Keratinocyte (primary cell): Measurements from ENCODE around the gene PRELID1. TPM values are rescaled to one million over a fixed set of nuclear protein-coding genes. Genes with fewer than 3 reads are reported as not detected.

Source experiments
- DNase-seq: peaks from one replicate; pipeline ENCODE4 v3.0.0-alpha.2; 2011; ENCODE audit warnings: low read depth, missing footprints, low spot score
- FAIRE-seq: peaks from 2 replicates; lab custom pipeline; 2011; peaks lifted over from hg19 to GRCh38; lab: Jason Lieb, UNC
- H2AFZ ChIP-seq: 2 replicates; pipeline ENCODE4 v1.6.0; 2012; ENCODE audit warnings: low read length, control low read depth, inconsistent platforms; ENCODE audit not compliant: control insufficient read depth
- H3K27ac ChIP-seq: 2 replicates; pipeline ENCODE4 v1.5.1; 2011; ENCODE audit warnings: low read length; ENCODE audit not compliant: control insufficient read depth, insufficient read depth
- H3K27me3 ChIP-seq: 3 replicates; pipeline ENCODE4 v1.6.0; 2011; ENCODE audit warnings: low read length; ENCODE audit not compliant: control insufficient read depth, insufficient read depth; ENCODE audit errors: extremely low read depth
- H3K36me3 ChIP-seq, 2 experiments: 2 replicates in 1 of 2; 3 replicates in 1 of 2; pipeline ENCODE4 v1.5.1; 2011; ENCODE audit warnings: low read length in 2 of 2, mild to moderate bottlenecking in 1 of 2; ENCODE audit not compliant: control insufficient read depth in 2 of 2, insufficient read depth in 2 of 2; ENCODE audit errors: extremely low read depth in 1 of 2
- H3K4me1 ChIP-seq: 3 replicates; pipeline ENCODE4 v1.5.1; 2011; ENCODE audit warnings: low read length; ENCODE audit not compliant: control insufficient read depth, insufficient read depth; ENCODE audit errors: extremely low read depth
- H3K4me2 ChIP-seq: 3 replicates; pipeline ENCODE4 v1.6.0; 2011; ENCODE audit warnings: low read depth, low read length; ENCODE audit not compliant: control insufficient read depth, insufficient read depth; ENCODE audit errors: extremely low read depth
- H3K4me3 ChIP-seq, 3 experiments: fragments of 200-600 bp in 1 of 3; sonication (generic) in 1 of 3; 2 replicates in 2 of 3; 3 replicates in 1 of 3; pipeline ENCODE4 v1.5.1; 2011 to 2016; ENCODE audit warnings: low read length in 3 of 3, mild to moderate bottlenecking in 3 of 3, control low read depth in 2 of 3, inconsistent platforms in 1 of 3, low read depth in 1 of 3, mixed read lengths in 1 of 3, mixed run types in 1 of 3, moderate library complexity in 1 of 3; ENCODE audit not compliant: control insufficient read depth in 2 of 3, insufficient read depth in 2 of 3; ENCODE audit errors: extremely low read depth in 1 of 3
- H3K79me2 ChIP-seq: 2 replicates; pipeline ENCODE4 v1.6.0; 2012; ENCODE audit warnings: low read length; ENCODE audit not compliant: control insufficient read depth, insufficient read depth
- H3K9ac ChIP-seq: 3 replicates; pipeline ENCODE4 v1.6.0; 2011; ENCODE audit warnings: low read length; ENCODE audit not compliant: control insufficient read depth, insufficient read depth; ENCODE audit errors: extremely low read depth
- H3K9me1 ChIP-seq: 3 replicates; pipeline ENCODE4 v1.6.0; 2011; ENCODE audit warnings: low read length; ENCODE audit not compliant: control insufficient read depth, insufficient read depth; ENCODE audit errors: extremely low read depth
- H3K9me3 ChIP-seq: 2 replicates; pipeline ENCODE4 v1.5.1; 2012; ENCODE audit warnings: low read depth, low read length; ENCODE audit not compliant: control insufficient read depth
- H4K20me1 ChIP-seq: 3 replicates; pipeline ENCODE4 v1.6.0; 2011; ENCODE audit warnings: low read length; ENCODE audit not compliant: control insufficient read depth, insufficient read depth; ENCODE audit errors: extremely low read depth
- CTCF ChIP-seq, 3 experiments: IDR thresholded peaks in 1 of 3; conservative IDR thresholded peaks in 1 of 3; optimal IDR thresholded peaks in 1 of 3; 2 replicates in 2 of 3; 3 replicates in 1 of 3; pipeline versions ENCODE3 to v1.5.1; 2011; ENCODE audit warnings: low read length in 3 of 3, mild to moderate bottlenecking in 3 of 3, moderate library complexity in 2 of 3, control low read depth in 1 of 3, inconsistent platforms in 1 of 3; ENCODE audit not compliant: insufficient read depth in 2 of 3; ENCODE audit errors: extremely low read depth in 1 of 3
- EZH2 ChIP-seq: IDR thresholded peaks from one replicate; pipeline ENCODE4 v1.6.1; 2012; ENCODE audit warnings: inconsistent platforms, mild to moderate bottlenecking, low read length, moderate library complexity
- dilution Hi-C: fragments of 300-500 bp; cut with MboI; formaldehyde crosslinking; loops from one replicate; pipeline ENCODE4 v1.7.0; 2020; ENCODE audit warnings: low sequenced_read_pairs; ENCODE audit not compliant: extremely low pct_ligation_motif_present
- polyA plus RNA-seq, 5 experiments: library from polyadenylated mRNA; depleted of rRNA in 3 of 5; stranded (reverse) in 3 of 5; stranded (forward) in 1 of 5; unstranded in 1 of 5; fragments of >200 nt; gene quantifications; 1 replicate in 1 of 5; 2 replicates in 3 of 5; 3 replicates in 1 of 5; pipeline versions ENCODE4 v1.2.1 to v1.2.3, GENCODE V29; 2011 to 2012; ENCODE audit warnings: missing spikeins in 2 of 5, low read depth in 1 of 5, low replicate concordance in 1 of 5

PRELID1 gene
- polyA plus RNA-seq, 1 donor (not counting 4 experiments of a cell fraction or from before 2014, with no cell fraction given) = 245 TPM

- Histone ChIP-seq H3K79me2 (peaks cover 19% of the 10 kb centered on the region), H3K27ac (no peak overlapping the region), H3K36me3 (peaks cover 5 to 21% of the 10 kb centered on the region in 2 experiments), H3K9me1 (no peaks in the 10 kb centered on the region), H4K20me1 (peaks cover 3% of the 10 kb centered on the region), H3K9me3 (no peaks in the 10 kb centered on the region), H3K4me2 (no peak overlapping the region), H3K9ac (no peak overlapping the region), H3K27me3 (no peaks in the 10 kb centered on the region), H3K4me1 (peaks cover 34% of the 10 kb centered on the region), H2AFZ (no peak overlapping the region), H3K4me3 (no peak overlapping the region)
- no peak for DNase-seq
- FAIRE-seq = no peak
- dilution Hi-C loops = no loop called here
- no peak for TF ChIP-seq EZH2
- TF ChIP-seq CTCF (optimal IDR thresholded peaks at IDR 0.05 in 1 of 3, IDR thresholded peaks at IDR 0.05 in 1 of 3, conservative IDR thresholded peaks at IDR 0.05 in 1 of 3; ENCODE audit: extremely low read depth in 1 of 3, insufficient read depth in 2 of 3, low read length in 3 of 3) = no peak
These were observed 5.1 kb downstream of the PRELID1 start for GRCh38 chr5:177308740-177309139.

- no peaks in the 10 kb centered on the region for H3K27me3 ChIP-seq
- no peak overlapping the region for H3K27ac ChIP-seq
- no peak overlapping the region for H2AFZ ChIP-seq
- H4K20me1 ChIP-seq = peaks cover 3% of the 10 kb centered on the region
- H3K4me3 ChIP-seq = no peak overlapping the region
- no peaks in the 10 kb centered on the region for H3K9me1 ChIP-seq
- peak; percentile 51 for FAIRE-seq
- H3K9me3 ChIP-seq = no peaks in the 10 kb centered on the region
- dilution Hi-C loops = no loop called here
- TF ChIP-seq EZH2 = no peak
- peak; percentile 91 to 98 (median 96) for TF ChIP-seq CTCF (optimal IDR thresholded peaks at IDR 0.05 in 1 of 3, IDR thresholded peaks at IDR 0.05 in 1 of 3, conservative IDR thresholded peaks at IDR 0.05 in 1 of 3; ENCODE audit: extremely low read depth in 1 of 3, insufficient read depth in 2 of 3, low read length in 3 of 3)
- H3K4me2 ChIP-seq = no peak overlapping the region
- peaks cover 11% of the 10 kb centered on the region for H3K79me2 ChIP-seq
- H3K36me3 ChIP-seq = peaks cover 5 to 21% of the 10 kb centered on the region in 2 experiments
- no peak overlapping the region for H3K9ac ChIP-seq
- DNase-seq = no peak
- H3K4me1 ChIP-seq = peaks cover 34% of the 10 kb centered on the region
These were observed 6.0 kb downstream of the PRELID1 start for GRCh38 chr5:177309351-177310191.
